Thyroid gland (tissue), 4 donors: ENCODE measurements around the gene INKA2.

Experiments used
- CTCF ChIP-seq, 6 experiments: fragments of 200-600 bp in 3 of 6; fragments of 450-650 bp in 3 of 6; sonication (generic) in 3 of 6; IDR thresholded peaks; one replicate each; pipeline ENCODE4 v1.5.1; 2016 to 2019; ENCODE audit warnings: antibody characterized with exemption in 6 of 6, mild to moderate bottlenecking in 2 of 6, inconsistent platforms in 1 of 6, moderate library complexity in 1 of 6
- POLR2A ChIP-seq, 2 donors: fragments of 450-650 bp; IDR thresholded peaks; one replicate each; pipeline ENCODE4 v1.6.1; 2017; ENCODE audit warnings: antibody characterized with exemption in 2 of 2, mild to moderate bottlenecking in 2 of 2, moderate library complexity in 1 of 2

- TF ChIP-seq CTCF (IDR thresholded peaks at IDR 0.05) = no peak
- TF ChIP-seq POLR2A (IDR thresholded peaks at IDR 0.05) = no peak
Measured at GRCh38 chr1:111699268-111699667, 39.9 kb downstream of the INKA2 start.
